ENCODE results near the gene SPECC1. TPM values are rescaled to one million over a fixed set of nuclear protein-coding genes. Genes with fewer than 3 reads are reported as not detected.
"Not testable (repeated sequence)": the region's sequence is repeated elsewhere in the genome, so short reads cannot be mapped to it uniquely, and the experiment has no call there.

The SPECC1 gene
- total and polyA plus RNA-seq, 3 donors from 2014 or later: 78.6 to 160 (median 148) TPM

GRCh38 chr17:20257008-20257407 is 247.8 kb downstream of the SPECC1 start:
- DNase-seq: no peak
- H3K27ac ChIP-seq: no peak overlapping the region

DNA sequence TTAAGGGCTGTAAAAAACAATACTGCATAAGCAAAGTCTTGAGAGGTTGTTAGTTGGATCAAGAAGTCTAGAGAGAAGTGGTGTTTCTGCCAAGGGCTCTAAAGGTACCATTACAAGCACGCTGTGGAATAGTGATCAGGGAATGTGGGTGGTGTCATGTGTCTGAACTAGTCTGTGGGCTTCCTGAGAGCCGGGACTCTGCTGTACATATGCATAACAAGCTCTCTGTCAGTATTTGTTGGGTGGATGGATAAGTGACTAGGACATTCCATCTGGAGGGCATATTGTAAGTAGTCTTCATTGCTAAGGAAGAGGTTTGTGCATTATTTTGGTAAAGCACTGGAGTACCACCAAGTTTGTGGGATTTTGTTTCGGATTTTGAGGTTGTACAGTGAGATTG is 248.6 kb downstream of the SPECC1 start:
- TF ChIP-seq POLR2A (IDR thresholded peaks at IDR 0.05): no peak
- TF ChIP-seq CTCF (IDR thresholded peaks at IDR 0.05): no peak
- WGBS, 2 donors: 95 to 96% methylated on average over 3 of the region's 3 CpGs
- Histone ChIP-seq H3K4me3 (no peak overlapping the region), H3K27ac (no peak overlapping the region), H3K4me1 (no peaks in the 10 kb centered on the region), H3K27me3 (no peaks in the 10 kb centered on the region), H3K36me3 (ENCODE audit: low read depth, missing control alignments) (no peaks in the 10 kb centered on the region), H3K9me3 (no peaks in the 10 kb centered on the region)
- DNase-seq: no peak
- intact Hi-C loops (cut with DNase I; ENCODE audit: low total_unique reads): no loop called here

More at GRCh38 chr17:20257008-20257407, 247.8 kb downstream of the SPECC1 start:
- H3K9me3 ChIP-seq: no peaks in the 10 kb centered on the region
- no peaks in the 10 kb centered on the region for H3K27me3 ChIP-seq
- intact Hi-C loops (cut with DNase I; ENCODE audit: low total_unique reads): no loop called here
- 80 to 93% methylated on average over 1 of the region's 1 CpG for WGBS, 2 donors
- no peak overlapping the region for H3K4me3 ChIP-seq
- no peak for TF ChIP-seq POLR2A (IDR thresholded peaks at IDR 0.05)
- no peak for TF ChIP-seq CTCF (IDR thresholded peaks at IDR 0.05)
- H3K36me3 ChIP-seq (ENCODE audit: low read depth, missing control alignments): no peaks in the 10 kb centered on the region
- H3K4me1 ChIP-seq: no peaks in the 10 kb centered on the region

DNA sequence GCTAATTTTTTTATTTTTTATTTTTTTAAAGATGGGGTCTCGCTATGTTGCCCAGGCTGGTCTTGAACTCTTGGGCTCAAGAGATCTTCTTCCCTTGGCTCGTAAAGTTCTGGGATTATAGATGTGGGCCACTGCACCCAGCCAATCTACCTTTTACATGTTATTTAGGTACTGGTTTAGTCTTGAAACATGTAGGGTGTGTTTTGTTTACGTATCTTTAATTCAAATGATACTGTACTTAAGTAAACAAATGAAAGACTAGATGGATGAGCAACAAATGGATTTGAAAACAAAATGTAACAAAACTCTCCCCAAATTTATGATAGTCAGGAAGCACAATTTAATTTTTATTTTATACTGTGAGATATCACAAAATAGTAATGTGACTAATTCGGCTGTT is 250.5 kb downstream of the SPECC1 start:
- Histone ChIP-seq H3K36me3 (ENCODE audit: low read depth, missing control alignments) (no peaks in the 10 kb centered on the region), H3K27ac (no peak overlapping the region), H3K4me3 (no peak overlapping the region), H3K9me3 (no peaks in the 10 kb centered on the region), H3K4me1 (no peaks in the 10 kb centered on the region), H3K27me3 (no peaks in the 10 kb centered on the region)
- 96 to 98% methylated on average over 4 of the region's 4 CpGs for WGBS, 2 donors
- DNase-seq: no peak
- intact Hi-C loops (cut with DNase I; ENCODE audit: low total_unique reads): no loop called here
- TF ChIP-seq CTCF (IDR thresholded peaks at IDR 0.05) (no peak), POLR2A (IDR thresholded peaks at IDR 0.05) (no peak)

- intact Hi-C loops (cut with DNase I; ENCODE audit: low total_unique reads): no loop called here
- WGBS, 2 donors: 91 to 96% methylated on average over 6 of the region's 6 CpGs
- Histone ChIP-seq H3K4me3 (no peak overlapping the region), H3K4me1 (no peaks in the 10 kb centered on the region), H3K27ac (no peak overlapping the region), H3K9me3 (no peaks in the 10 kb centered on the region), H3K36me3 (ENCODE audit: low read depth, missing control alignments) (no peaks in the 10 kb centered on the region), H3K27me3 (no peaks in the 10 kb centered on the region)
- no peak for TF ChIP-seq CTCF (IDR thresholded peaks at IDR 0.05)
- DNase-seq: no peak
Measured at GRCh38 chr17:20260268-20260667, 251.1 kb downstream of the SPECC1 start.

GRCh38 chr17:20262226-20263114 is 253.3 kb downstream of the SPECC1 start:
- H3K4me3 ChIP-seq: no peak overlapping the region
- TF ChIP-seq CTCF (IDR thresholded peaks at IDR 0.05): no peak
- no peak for TF ChIP-seq POLR2A (IDR thresholded peaks at IDR 0.05)
- peak overlapping the region in 1 of 2 donors; percentile 5 for H3K27ac ChIP-seq
- H3K27me3 ChIP-seq: no peaks in the 10 kb centered on the region
- intact Hi-C loops (cut with DNase I; ENCODE audit: low total_unique reads): no loop called here
- WGBS, 2 donors: 88 to 90% methylated on average over 8 of the region's 8 CpGs
- H3K9me3 ChIP-seq: no peaks in the 10 kb centered on the region
- no peak for DNase-seq
- H3K36me3 ChIP-seq (ENCODE audit: low read depth, missing control alignments): no peaks in the 10 kb centered on the region
- no peaks in the 10 kb centered on the region for H3K4me1 ChIP-seq

GRCh38 chr17:20263115-20263433 is 253.9 kb downstream of the SPECC1 start:
- H3K4me3 ChIP-seq; H3K27me3 ChIP-seq; intact Hi-C loops (cut with DNase I; ENCODE audit: low total_unique reads); H3K36me3 ChIP-seq (ENCODE audit: low read depth, missing control alignments); DNase-seq; H3K4me1 ChIP-seq; H3K9me3 ChIP-seq: not testable (repeated sequence)
- H3K27ac ChIP-seq: peak overlapping the region in 1 of 2 donors; percentile 5
- 50 to 65% methylated on average over 3 to 5 of the region's 5 CpGs for WGBS, 2 donors
